EH (cell line): ENCODE results near the gene HLTF.
"Not testable (repeated sequence)": the region's sequence is repeated elsewhere in the genome, so short reads cannot be mapped to it uniquely, and the experiment has no call there.

ENCODE experiments used
- DNase-seq: peaks from one replicate; pipeline ENCODE4 v3.0.0-alpha.2; 2015; ENCODE audit warnings: low read depth

Gene HLTF

GRCh38 chr3:148991219-148992026 lies 94.9 kb downstream of the HLTF start, which contains the start of gene GYG1:
Gene GYG1, plus strand, starts transcription at chr3:148991540. Its CDS starts 101 bp downstream, at chr3:148991641.
- peak; percentile 86 for DNase-seq

- DNase-seq: no peak
Observed at GRCh38 chr3:148990236-148990635, 96.1 kb downstream of the HLTF start.

GRCh38 chr3:148987551-148987950 lies 98.8 kb downstream of the HLTF start:
- DNase-seq: not testable (repeated sequence)

GRCh38 chr3:148981273-148981672 lies 105.1 kb downstream of the HLTF start:
- no peak for DNase-seq
